Breast epithelium (tissue), 3 donors: ENCODE results near the gene RGS1.

ENCODE experiments used
- CTCF ChIP-seq, 3 donors: fragments of 450-650 bp; IDR thresholded peaks; one replicate each; pipeline ENCODE4 v1.5.1; 2016 to 2017; ENCODE audit warnings: antibody characterized with exemption in 3 of 3, mild to moderate bottlenecking in 3 of 3, moderate library complexity in 3 of 3
- POLR2A ChIP-seq: fragments of 450-650 bp; IDR thresholded peaks from one replicate; pipeline ENCODE4 v1.6.1; 2016; ENCODE audit warnings: antibody characterized with exemption, mild to moderate bottlenecking, moderate library complexity
- POLR2AphosphoS5 ChIP-seq, 3 donors: sonication (generic); formaldehyde crosslinking; IDR thresholded peaks; one replicate each; pipeline ENCODE4 v1.6.1; 2017; ENCODE audit warnings: antibody characterized with exemption in 3 of 3

DNA sequence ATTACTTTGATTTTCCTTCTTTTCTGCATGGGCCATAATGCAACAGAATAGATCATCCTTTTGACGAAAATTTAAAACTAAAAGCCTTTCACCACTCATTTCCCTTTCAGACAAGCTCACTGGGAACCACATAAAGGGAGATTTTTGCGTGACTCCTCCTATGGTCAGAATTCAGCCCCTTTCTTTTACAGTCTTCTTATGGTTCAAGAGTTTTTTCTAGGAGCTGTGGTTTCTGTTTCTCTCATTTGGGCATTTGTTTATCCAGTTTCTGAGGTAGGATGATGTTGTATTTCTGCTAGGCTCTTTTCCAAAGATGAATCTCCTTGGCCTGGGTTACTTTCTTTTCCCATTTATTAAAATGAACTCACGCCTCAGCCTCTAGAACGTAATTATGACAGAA is 16.9 kb downstream of the RGS1 start:
- TF ChIP-seq CTCF (IDR thresholded peaks at IDR 0.05): no peak
- no peak for TF ChIP-seq POLR2A
- no peak for TF ChIP-seq POLR2AphosphoS5 (IDR thresholded peaks at IDR 0.05)
